Vagina (tissue), 2 donors: ENCODE measurements around the gene TPSD1. TPM values are rescaled to one million over a fixed set of nuclear protein-coding genes. Genes with fewer than 3 reads are reported as not detected.
"Not testable (repeated sequence)": the region's sequence is repeated elsewhere in the genome, so short reads cannot be mapped to it uniquely, and the experiment has no call there.

Source experiments
- DNase-seq, 2 donors: peaks; one replicate each; pipeline ENCODE4 v3.0.0-alpha.2; 2017; ENCODE audit errors: extremely low spot score in 2 of 2
- H3K27ac ChIP-seq: fragments of 200-600 bp; sonication (generic); one replicate; pipeline ENCODE4 v1.5.1; 2019
- H3K27me3 ChIP-seq: fragments of 200-600 bp; sonication (generic); one replicate; pipeline ENCODE4 v1.5.1; 2019
- H3K36me3 ChIP-seq, 2 donors: fragments of 200-600 bp; sonication (generic); one replicate each; pipeline ENCODE4 v1.5.1; 2017 to 2019
- H3K4me1 ChIP-seq: fragments of 200-600 bp; sonication (generic); one replicate; pipeline ENCODE4 v1.5.1; 2019
- H3K4me3 ChIP-seq, 2 donors: fragments of 200-600 bp; sonication (generic); 1 replicate in 1 of 2; 2 replicates in 1 of 2; pipeline ENCODE4 v1.5.1; 2016 to 2019
- H3K9me3 ChIP-seq: fragments of 200-600 bp; sonication (generic); one replicate; pipeline ENCODE4 v1.5.1; 2019
- POLR2A ChIP-seq, 2 donors: fragments of 450-650 bp; IDR thresholded peaks; one replicate each; pipeline ENCODE4 v1.6.1; 2017; ENCODE audit warnings: antibody characterized with exemption in 2 of 2, mild to moderate bottlenecking in 2 of 2, moderate library complexity in 2 of 2
- POLR2AphosphoS5 ChIP-seq, 2 donors: sonication (generic); formaldehyde crosslinking; IDR thresholded peaks; one replicate each; pipeline ENCODE4 v1.9.0; 2017; ENCODE audit warnings: antibody characterized with exemption in 2 of 2, mild to moderate bottlenecking in 2 of 2, low read depth in 1 of 2; ENCODE audit not compliant: insufficient read depth in 1 of 2
- intact Hi-C: fragments of 100-400 bp; cut with DNase I; formaldehyde crosslinking; loops from one replicate; pipeline ENCODE4 v1.15.1; 2023
- total RNA-seq: library from RNA; depleted of rRNA; stranded (reverse); fragments of >200 nt; gene quantifications from one replicate; pipeline ENCODE4 v1.2.3, GENCODE V29; 2016
- TF ChIP-seq, protein P1 (sequence below), 3 experiments: fragments of 450-650 bp in 2 of 3; fragments of 200-600 bp in 1 of 3; sonication (generic) in 1 of 3; IDR thresholded peaks; one replicate each; pipeline ENCODE4 v1.5.1; 2017 to 2019; ENCODE audit warnings: antibody characterized with exemption in 3 of 3, mild to moderate bottlenecking in 2 of 3, moderate library complexity in 2 of 3

The TPSD1 gene
- total RNA-seq, 1 donor from 2014 or later = 7.1 TPM

DNA sequence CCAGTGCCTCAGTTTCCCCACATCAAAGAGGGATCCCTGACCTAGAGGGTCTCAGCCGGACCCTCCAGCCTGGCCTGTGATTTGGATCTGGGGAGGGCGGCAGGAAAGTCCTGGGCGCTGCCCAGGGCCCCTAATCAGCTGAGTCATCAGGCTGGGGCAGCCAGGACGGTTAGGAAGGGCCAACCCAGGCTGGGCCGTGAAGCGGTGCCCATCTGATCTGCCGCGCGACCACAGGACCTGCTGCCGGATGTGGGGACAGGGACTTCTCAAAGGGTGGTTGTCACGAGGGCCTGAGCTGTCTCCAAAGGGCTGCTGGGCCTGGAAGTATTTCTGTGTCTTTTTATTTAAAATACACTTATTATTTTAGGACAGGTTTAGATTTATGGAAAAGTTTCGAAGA lies 11.0 kb upstream of the TPSD1 start:
- no peaks in the 10 kb centered on the region for H3K4me1 ChIP-seq
- intact Hi-C loops = no loop called here
- no peaks in the 10 kb centered on the region for H3K27me3 ChIP-seq
- H3K36me3 ChIP-seq = no peaks in the 10 kb centered on the region
- H3K9me3 ChIP-seq = no peaks in the 10 kb centered on the region
- H3K27ac ChIP-seq = no peak overlapping the region
- H3K4me3 ChIP-seq = no peak overlapping the region
- TF ChIP-seq, protein P1, sequence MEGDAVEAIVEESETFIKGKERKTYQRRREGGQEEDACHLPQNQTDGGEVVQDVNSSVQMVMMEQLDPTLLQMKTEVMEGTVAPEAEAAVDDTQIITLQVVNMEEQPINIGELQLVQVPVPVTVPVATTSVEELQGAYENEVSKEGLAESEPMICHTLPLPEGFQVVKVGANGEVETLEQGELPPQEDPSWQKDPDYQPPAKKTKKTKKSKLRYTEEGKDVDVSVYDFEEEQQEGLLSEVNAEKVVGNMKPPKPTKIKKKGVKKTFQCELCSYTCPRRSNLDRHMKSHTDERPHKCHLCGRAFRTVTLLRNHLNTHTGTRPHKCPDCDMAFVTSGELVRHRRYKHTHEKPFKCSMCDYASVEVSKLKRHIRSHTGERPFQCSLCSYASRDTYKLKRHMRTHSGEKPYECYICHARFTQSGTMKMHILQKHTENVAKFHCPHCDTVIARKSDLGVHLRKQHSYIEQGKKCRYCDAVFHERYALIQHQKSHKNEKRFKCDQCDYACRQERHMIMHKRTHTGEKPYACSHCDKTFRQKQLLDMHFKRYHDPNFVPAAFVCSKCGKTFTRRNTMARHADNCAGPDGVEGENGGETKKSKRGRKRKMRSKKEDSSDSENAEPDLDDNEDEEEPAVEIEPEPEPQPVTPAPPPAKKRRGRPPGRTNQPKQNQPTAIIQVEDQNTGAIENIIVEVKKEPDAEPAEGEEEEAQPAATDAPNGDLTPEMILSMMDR (IDR thresholded peaks at IDR 0.05) = no peak
- TF ChIP-seq POLR2AphosphoS5 (IDR thresholded peaks at IDR 0.05; ENCODE audit: insufficient read depth in 1 of 2, low read depth in 1 of 2) (no peak), POLR2A (IDR thresholded peaks at IDR 0.05) (no peak)
- no peak for DNase-seq

DNA sequence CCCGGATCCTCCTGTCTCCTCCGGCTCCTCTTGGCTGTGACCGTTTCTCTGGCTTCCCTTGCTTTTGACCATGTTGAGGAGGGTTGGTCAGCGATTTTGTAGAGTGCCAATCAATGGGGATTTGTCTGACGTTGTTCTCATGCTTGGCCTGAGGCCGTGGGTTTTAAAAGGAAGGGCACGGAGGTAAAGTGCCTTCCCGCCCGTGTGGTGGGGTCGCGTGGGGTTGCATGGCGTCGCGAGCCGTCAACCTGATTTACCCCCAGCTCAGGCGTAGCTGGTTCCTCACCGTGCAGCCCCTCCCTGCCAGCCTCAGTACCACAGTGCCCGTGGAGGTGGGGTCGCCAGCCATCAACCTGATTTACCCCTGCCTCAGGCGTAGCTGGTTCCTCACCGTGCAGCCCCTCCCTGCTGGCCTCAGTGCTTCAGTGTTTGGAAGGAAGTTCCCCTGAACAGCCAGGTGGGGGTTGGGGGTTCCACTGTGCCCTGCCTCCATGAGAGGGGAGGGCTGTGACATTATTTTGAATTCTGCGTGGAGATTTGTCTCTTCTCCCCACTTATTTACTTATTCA lies 10.3 kb upstream of the TPSD1 start:
- Histone ChIP-seq H3K27me3 (no peaks in the 10 kb centered on the region), H3K4me3 (no peak overlapping the region), H3K27ac (no peak overlapping the region), H3K9me3 (no peaks in the 10 kb centered on the region), H3K36me3 (no peaks in the 10 kb centered on the region), H3K4me1 (no peaks in the 10 kb centered on the region)
- no peak for DNase-seq
- intact Hi-C loops = no loop called here
- TF ChIP-seq POLR2AphosphoS5 (IDR thresholded peaks at IDR 0.05; ENCODE audit: insufficient read depth in 1 of 2, low read depth in 1 of 2) (no peak), POLR2A (IDR thresholded peaks at IDR 0.05) (no peak)
- TF ChIP-seq, protein P1 (IDR thresholded peaks at IDR 0.05) = no peak

DNA sequence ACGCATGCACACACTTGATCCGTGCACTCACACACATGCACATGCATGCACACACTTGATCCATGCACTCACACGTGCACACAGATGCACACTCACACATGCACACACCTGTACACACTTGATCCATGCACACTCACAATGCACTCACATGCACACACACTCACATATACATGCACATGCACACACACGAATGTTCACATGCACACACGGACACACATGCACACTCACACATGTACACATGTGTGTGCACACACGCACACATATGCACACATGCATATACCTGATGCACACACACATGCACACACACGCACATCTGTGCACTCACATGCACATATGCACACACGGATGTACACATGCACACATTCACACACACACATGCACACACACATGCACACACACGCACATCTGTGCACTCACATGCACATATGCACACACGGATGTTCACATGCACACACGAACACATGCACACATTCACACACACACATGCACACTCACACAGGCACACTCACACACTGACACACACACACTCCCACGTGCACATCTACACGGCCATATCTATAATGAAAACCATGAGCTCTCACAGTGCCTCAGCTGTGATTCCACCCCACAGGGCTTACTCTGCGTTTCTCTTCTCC lies 7.8 kb upstream of the TPSD1 start:
- not testable (repeated sequence) for DNase-seq

DNA sequence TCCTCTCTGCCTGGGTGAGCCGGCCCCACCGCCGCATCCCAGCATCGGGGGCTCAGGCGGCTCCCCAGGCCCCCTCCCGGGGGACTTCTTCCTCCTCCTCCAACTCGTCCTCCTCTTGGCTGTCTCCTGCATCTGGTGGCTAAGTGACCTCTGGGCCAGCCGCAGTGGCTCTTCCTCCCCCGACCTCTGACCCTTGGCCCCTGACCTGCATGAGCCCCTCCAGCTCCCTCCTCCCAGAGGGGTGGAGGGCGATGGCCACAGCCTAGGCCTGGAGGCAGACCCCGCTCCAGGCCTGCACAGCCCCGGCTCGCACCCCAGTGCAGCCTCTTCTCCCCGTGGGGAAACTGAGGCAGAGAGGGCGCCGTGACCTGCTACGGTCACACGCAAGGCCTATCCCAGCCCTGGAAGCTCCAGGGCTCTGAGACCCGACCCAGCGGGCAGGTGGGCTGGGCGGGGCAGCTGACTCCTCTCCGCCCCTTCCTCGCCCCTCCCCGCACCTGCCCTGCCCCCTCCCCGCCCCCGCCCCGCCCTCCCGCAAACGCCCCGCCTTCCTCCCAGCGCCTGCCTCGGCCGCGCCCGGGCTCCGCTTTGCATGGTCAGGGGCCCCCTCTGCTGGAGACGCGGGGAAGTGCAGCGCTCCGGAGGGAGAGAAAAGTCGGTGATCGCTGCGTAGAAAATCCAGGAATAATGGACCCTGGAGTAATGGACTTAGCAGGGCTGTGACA lies 6.7 kb upstream of the TPSD1 start:
- H3K4me1 ChIP-seq, H3K9me3 ChIP-seq, intact Hi-C loops, H3K36me3 ChIP-seq, H3K27me3 ChIP-seq, DNase-seq, H3K4me3 ChIP-seq, H3K27ac ChIP-seq: not testable (repeated sequence)

More for the DNA sequence above, 7.8 kb upstream of the TPSD1 start:
- H3K4me1 ChIP-seq, H3K9me3 ChIP-seq, H3K36me3 ChIP-seq, H3K27me3 ChIP-seq, intact Hi-C loops, H3K27ac ChIP-seq, H3K4me3 ChIP-seq: not testable (repeated sequence)

DNA sequence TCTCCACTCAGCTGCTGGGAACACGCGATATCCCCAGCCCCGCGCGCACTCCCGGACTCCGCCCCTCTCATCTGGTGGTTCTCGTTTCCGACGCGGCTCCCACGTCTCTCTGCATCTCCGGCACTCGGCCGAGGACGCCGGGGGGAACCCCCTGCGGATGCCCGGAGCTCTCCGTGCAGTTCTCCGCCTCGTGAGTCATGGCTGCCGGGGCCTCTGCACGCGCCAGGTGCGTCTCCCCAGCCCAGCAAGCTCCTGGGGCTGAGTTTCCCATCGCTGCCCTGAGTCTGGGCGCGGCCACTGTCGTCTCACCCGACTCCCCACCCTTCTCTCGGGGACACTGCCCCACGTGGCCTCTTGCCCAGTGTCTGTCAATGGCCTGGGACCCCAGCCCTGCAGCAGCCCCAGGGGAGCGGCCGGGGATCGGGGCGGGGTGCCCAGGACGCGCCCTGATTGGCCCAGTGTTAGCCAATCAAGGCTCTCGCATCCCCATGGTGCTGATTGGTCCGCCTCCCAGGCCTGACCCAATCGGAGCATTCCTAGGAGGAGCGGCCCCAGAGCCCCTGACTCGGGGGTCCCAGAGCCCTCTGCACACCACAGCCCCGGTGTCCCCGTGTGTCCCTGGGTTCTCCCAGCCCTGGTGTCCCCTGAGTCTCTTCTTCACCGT lies 2.0 kb upstream of the TPSD1 start:
- H3K27me3 ChIP-seq, H3K27ac ChIP-seq, H3K36me3 ChIP-seq, H3K4me3 ChIP-seq, intact Hi-C loops, DNase-seq, H3K9me3 ChIP-seq, H3K4me1 ChIP-seq: not testable (repeated sequence)

DNA sequence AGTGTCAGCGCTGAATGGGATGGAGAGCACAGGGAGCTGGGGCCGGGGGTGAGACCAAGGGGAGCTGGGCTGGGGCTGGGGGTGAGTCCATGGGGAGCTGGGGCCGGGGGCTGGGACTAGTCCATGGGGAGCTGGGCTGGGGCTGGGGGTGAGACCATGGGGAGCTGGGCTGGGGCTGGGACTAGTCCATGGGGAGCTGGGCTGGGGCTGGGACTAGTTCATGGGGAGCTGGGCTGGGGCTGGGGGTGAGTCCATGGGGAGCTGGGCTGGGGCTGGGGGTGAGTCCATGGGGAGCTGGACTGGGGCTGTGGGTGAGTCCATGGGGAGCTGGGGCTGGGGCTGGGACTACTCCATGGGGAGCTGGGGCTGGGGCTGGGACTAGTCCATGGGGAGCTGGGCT lies 1.0 kb upstream of the TPSD1 start:
- H3K27me3 ChIP-seq, DNase-seq, H3K36me3 ChIP-seq, H3K4me3 ChIP-seq, H3K9me3 ChIP-seq, intact Hi-C loops, H3K4me1 ChIP-seq, H3K27ac ChIP-seq: not testable (repeated sequence)

GRCh38 chr16:1256296-1256873 lies 516 bp downstream of the TPSD1 start:
- DNase-seq, H3K27me3 ChIP-seq, H3K4me3 ChIP-seq, H3K36me3 ChIP-seq, H3K27ac ChIP-seq, H3K4me1 ChIP-seq, H3K9me3 ChIP-seq, intact Hi-C loops: not testable (repeated sequence)
